ENCODE measurements around the gene ZNF580. TPM values are rescaled to one million over a fixed set of nuclear protein-coding genes. Genes with fewer than 3 reads are reported as not detected.

The ZNF580 gene
- total RNA-seq, 2 donors from 2014 or later = 49.7 to 70.5 TPM

DNA sequence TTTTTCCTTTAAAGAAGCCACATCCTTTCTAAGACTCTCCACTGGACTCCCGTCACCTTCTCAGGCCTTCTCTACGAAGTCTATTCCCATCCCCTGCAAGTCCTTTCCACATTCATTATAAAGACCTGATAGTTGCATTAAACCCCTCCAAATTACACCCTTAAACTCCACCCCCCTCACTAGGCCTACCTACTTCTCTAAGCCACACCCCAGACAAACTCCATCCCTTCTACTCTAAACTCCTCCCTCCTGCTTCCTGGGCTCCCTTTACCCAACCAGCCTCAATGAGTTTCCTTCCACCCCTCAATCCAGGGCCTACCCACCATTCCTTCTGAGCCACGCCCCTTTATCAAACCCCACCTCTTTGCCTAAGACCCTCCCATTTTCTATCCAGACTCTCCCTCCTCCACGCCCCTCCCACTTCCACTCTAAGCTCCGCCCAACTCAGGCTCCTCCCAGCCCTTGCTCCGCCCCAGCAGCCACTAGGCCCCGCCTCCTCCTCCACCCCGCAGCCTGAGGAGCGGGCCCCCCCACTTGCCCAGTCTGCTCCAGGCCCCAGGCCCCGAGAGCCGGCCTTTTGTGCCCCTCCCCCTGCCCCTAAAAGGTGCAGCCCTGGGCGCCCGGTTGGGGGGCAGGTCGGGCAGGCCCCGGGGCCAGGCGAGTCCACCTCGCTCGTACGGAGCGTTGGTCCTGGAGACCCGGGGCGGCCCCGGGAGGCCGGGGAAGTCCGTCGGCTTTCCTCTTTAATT, 41.9 kb upstream of the ZNF580 start:
- WGBS = 7% methylated on average over 26 of the region's 26 CpGs

DNA sequence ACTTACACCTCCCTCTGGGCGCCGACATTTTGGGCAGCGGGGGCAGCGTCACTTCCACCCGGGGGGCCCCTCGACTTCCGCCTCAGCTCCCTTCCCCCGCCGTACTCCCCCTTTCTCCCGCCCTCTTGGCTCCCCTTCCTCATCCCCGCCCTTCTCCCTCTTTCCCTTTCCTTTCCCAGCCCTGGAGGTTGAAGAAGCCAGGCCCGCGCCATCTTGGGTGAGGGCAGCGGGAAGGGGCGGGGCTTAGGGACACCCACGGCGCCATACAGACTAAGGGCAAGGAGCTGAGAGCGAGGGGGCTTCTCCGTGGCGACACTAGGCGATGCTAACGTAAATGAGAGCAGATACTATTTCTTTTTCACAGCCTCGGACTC, 41.3 kb upstream of the ZNF580 start, which contains the start of gene FIZ1:
TSS of gene FIZ1 (minus strand) at position 50 of the 374 bp plus-strand sequence. CDS start 1,652 bp downstream, outside the sequence.
- Histone ChIP-seq H3K36me3 (no peaks in the 10 kb centered on the region), H3K4me3 (peak within 1 kb of the TSS; percentile 53 to 87), H3K27me3 (replicated peaks; ENCODE audit: insufficient read depth) (no peaks in the 10 kb centered on the region), H3K9me3 (no peaks in the 10 kb centered on the region), H3K4me1 (replicated peaks) (peaks cover 4% of the 10 kb centered on the region), H3K27ac (peak within 1 kb of the TSS; percentile 92 to 98)
- peak; percentile 98 for DNase-seq (ENCODE audit: low spot score)
- intact Hi-C loops (cut with DNase I) = no loop called here
- no peak for TF ChIP-seq CTCF (IDR thresholded peaks at IDR 0.05)
- peak; percentile 91 for TF ChIP-seq POLR2AphosphoS5 (IDR thresholded peaks at IDR 0.05)
- TF ChIP-seq POLR2A (IDR thresholded peaks at IDR 0.05) = no peak
- under 1% methylated on average over 23 of the region's 23 CpGs for WGBS

More for the DNA sequence above, 41.9 kb upstream of the ZNF580 start:
- Histone ChIP-seq H3K27ac (peak overlapping the region; percentile 92 to 98), H3K27me3 (replicated peaks; ENCODE audit: insufficient read depth) (no peaks in the 10 kb centered on the region), H3K9me3 (no peaks in the 10 kb centered on the region), H3K36me3 (no peaks in the 10 kb centered on the region), H3K4me3 (peak overlapping the region; percentile 53 to 87), H3K4me1 (replicated peaks) (peaks cover 4% of the 10 kb centered on the region)
- TF ChIP-seq CTCF (IDR thresholded peaks at IDR 0.05) (no peak), POLR2A (IDR thresholded peaks at IDR 0.05) (peak; percentile 39), POLR2AphosphoS5 (IDR thresholded peaks at IDR 0.05) (peak; percentile 3)
- intact Hi-C loops (cut with DNase I) = no loop called here
- DNase-seq (ENCODE audit: low spot score) = peak; percentile 88

- peak; percentile 84 for DNase-seq (ENCODE audit: low spot score)
- Histone ChIP-seq H3K4me3 (peak within 1 kb of the TSS; percentile 53 to 87), H3K9me3 (no peaks in the 10 kb centered on the region), H3K27me3 (replicated peaks; ENCODE audit: insufficient read depth) (no peaks in the 10 kb centered on the region), H3K36me3 (no peaks in the 10 kb centered on the region), H3K27ac (peak within 1 kb of the TSS; percentile 92 to 98), H3K4me1 (replicated peaks) (peaks cover 4% of the 10 kb centered on the region)
- TF ChIP-seq POLR2AphosphoS5 (IDR thresholded peaks at IDR 0.05) = peak; percentile 44
- TF ChIP-seq POLR2A (IDR thresholded peaks at IDR 0.05) = no peak
- no peak for TF ChIP-seq CTCF (IDR thresholded peaks at IDR 0.05)
- under 1% methylated on average over 23 of the region's 97 CpGs for WGBS
- intact Hi-C loops (cut with DNase I) = loop anchor here (10.0 kb wide), 1 partner anchor 485 kb away; the partner anchor contains the start of gene PPP1R12C
These were observed 40.8 kb upstream of the ZNF580 start, which contains the start of gene ZNF524 for GRCh38 chr19:55599842-55600661. TSS of gene ZNF524 (plus strand) at chr19:55600288. CDS start at chr19:55602113, 1,825 bp downstream.

- 6% methylated on average over 12 of the region's 15 CpGs for WGBS
- Histone ChIP-seq H3K27me3 (replicated peaks; ENCODE audit: insufficient read depth) (no peaks in the 10 kb centered on the region), H3K9me3 (no peaks in the 10 kb centered on the region), H3K4me1 (replicated peaks) (peaks cover 4% of the 10 kb centered on the region), H3K4me3 (peak overlapping the region; percentile 53 to 87), H3K27ac (peak overlapping the region; percentile 92 to 98), H3K36me3 (no peaks in the 10 kb centered on the region)
- DNase-seq (ENCODE audit: low spot score) = no peak
- intact Hi-C loops (cut with DNase I) = loop anchor here (10.0 kb wide), 1 partner anchor 486 kb away; the partner anchor contains the start of gene PPP1R12C
- TF ChIP-seq POLR2A (IDR thresholded peaks at IDR 0.05) (no peak), CTCF (IDR thresholded peaks at IDR 0.05) (no peak), POLR2AphosphoS5 (IDR thresholded peaks at IDR 0.05) (no peak)
These were observed 40.2 kb upstream of the ZNF580 start for GRCh38 chr19:55600662-55601028.

Data from prostate gland (tissue), 2 donors.